TTC549 (cell line): ENCODE results near the gene DENND2C.
A peak's percentile ranks its signal among the peaks of the same experiment; 100 is the strongest.
"Not testable (repeated sequence)": the region's sequence is repeated elsewhere in the genome, so short reads cannot be mapped to it uniquely, and the experiment has no call there.

ENCODE experiments used
- FAIRE-seq: peaks from 2 replicates; lab custom pipeline; 2012; peaks lifted over from hg19 to GRCh38; lab: Jason Lieb, UNC

Gene DENND2C

GRCh38 chr1:114595602-114596001 is 74.2 kb downstream of the DENND2C start:
- no peak for FAIRE-seq

- no peak for FAIRE-seq
These were observed 75.8 kb downstream of the DENND2C start for GRCh38 chr1:114594046-114594445.

- FAIRE-seq = no peak
These were observed 80.7 kb downstream of the DENND2C start for GRCh38 chr1:114589122-114589521.

GRCh38 chr1:114588196-114588689 is 81.6 kb downstream of the DENND2C start:
- FAIRE-seq = no peak

GRCh38 chr1:114587203-114587991 is 82.5 kb downstream of the DENND2C start:
- FAIRE-seq = no peak

- FAIRE-seq = no peak
These were observed 83.3 kb downstream of the DENND2C start for GRCh38 chr1:114586513-114587047.

GRCh38 chr1:114585231-114585630 is 84.6 kb downstream of the DENND2C start:
- no peak for FAIRE-seq

GRCh38 chr1:114581335-114582287 is 88.2 kb downstream of the DENND2C start, which contains the start of gene BCAS2:
Gene BCAS2, minus strand, starts transcription at chr1:114581615. Its CDS starts 24 bp downstream, at chr1:114581591.
- peak; percentile 98 for FAIRE-seq

GRCh38 chr1:114574365-114574764 is 95.5 kb downstream of the DENND2C start:
- FAIRE-seq = no peak

GRCh38 chr1:114564141-114564540 is 105.7 kb downstream of the DENND2C start:
- no peak for FAIRE-seq

GRCh38 chr1:114562978-114563510 is 106.8 kb downstream of the DENND2C start:
- not testable (repeated sequence) for FAIRE-seq

GRCh38 chr1:114561333-114561732 is 108.5 kb downstream of the DENND2C start:
- FAIRE-seq = no peak

GRCh38 chr1:114559356-114559755 is 110.5 kb downstream of the DENND2C start:
- FAIRE-seq = no peak

GRCh38 chr1:114558544-114558943 is 111.3 kb downstream of the DENND2C start:
- no peak for FAIRE-seq

- no peak for FAIRE-seq
These were observed 115.3 kb downstream of the DENND2C start for GRCh38 chr1:114554577-114554976.

GRCh38 chr1:114552106-114552639 is 117.7 kb downstream of the DENND2C start:
- no peak for FAIRE-seq

GRCh38 chr1:114551400-114551799 is 118.4 kb downstream of the DENND2C start:
- FAIRE-seq = no peak

GRCh38 chr1:114550336-114550735 is 119.5 kb downstream of the DENND2C start:
- no peak for FAIRE-seq

- no peak for FAIRE-seq
These were observed 120.7 kb downstream of the DENND2C start for GRCh38 chr1:114549137-114549536.

- FAIRE-seq = no peak
These were observed 122.8 kb downstream of the DENND2C start for GRCh38 chr1:114547076-114547475.

GRCh38 chr1:114545796-114546195 is 124.1 kb downstream of the DENND2C start:
- FAIRE-seq = no peak

- no peak for FAIRE-seq
These were observed 124.5 kb downstream of the DENND2C start for GRCh38 chr1:114545315-114545714.
